OCI-LY1 (cell line): ENCODE data around the gene CAMTA1.

Experiments
- CTCF ChIP-seq: fragments of 200-600 bp; sonication (generic), shearing (Covaris generic); IDR thresholded peaks from 2 replicates; pipeline ENCODE4 v1.5.1; 2017; ENCODE audit warnings: mild to moderate bottlenecking, antibody characterized with exemption, low read length, moderate library complexity, mixed read lengths
- EZH2 ChIP-seq: fragments of 200-600 bp; sonication (generic), shearing (Covaris generic); IDR thresholded peaks from 2 replicates; pipeline ENCODE4 v1.8.0; 2017; ENCODE audit warnings: borderline replicate concordance, mixed run types, mild to moderate bottlenecking, antibody characterized with exemption, low read length, moderate library complexity, mixed read lengths

DNA sequence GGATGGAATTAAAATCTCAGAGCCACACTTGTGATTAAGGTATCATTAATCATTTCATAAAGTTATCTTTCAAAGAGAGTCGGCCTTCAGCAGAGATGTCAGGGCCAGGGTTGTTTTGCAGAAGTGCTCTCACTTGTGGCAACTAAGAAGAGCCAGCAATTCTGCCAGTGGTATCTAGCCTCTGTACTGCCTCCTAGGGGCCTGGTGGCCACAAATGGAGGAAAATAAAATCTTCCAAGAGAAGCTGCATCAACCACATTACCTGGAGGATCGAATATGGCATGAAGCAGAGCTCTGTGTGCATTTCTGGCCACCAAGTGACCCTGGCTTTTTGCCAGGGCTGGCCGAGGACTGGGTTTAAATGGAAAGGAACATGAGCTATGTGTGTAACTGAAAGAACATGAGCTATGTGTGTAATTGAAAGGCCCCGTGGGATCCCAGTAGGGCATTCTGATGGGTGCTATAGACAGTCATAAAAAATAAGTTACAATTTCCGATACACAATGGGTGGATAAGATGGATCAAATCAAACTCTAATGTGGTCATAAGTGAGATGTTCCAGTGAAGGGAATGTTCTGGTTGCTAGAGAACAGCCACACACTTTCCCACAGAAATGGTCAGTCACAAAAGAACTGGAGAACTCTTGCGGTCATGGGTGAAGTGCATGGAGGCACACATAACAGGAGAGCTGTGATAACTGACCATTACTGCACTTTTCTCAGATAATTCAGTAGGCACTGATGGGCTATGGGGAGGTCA, 335.8 kb downstream of the CAMTA1 start:
- peak; percentile 37 for TF ChIP-seq CTCF
- no peak for TF ChIP-seq EZH2
